ENCODE results near the gene OSM. TPM values are rescaled to one million over a fixed set of nuclear protein-coding genes. Genes with fewer than 3 reads are reported as not detected.
A peak's percentile ranks its signal among the peaks of the same experiment; 100 is the strongest.

The OSM gene
- total RNA-seq, 1 experiment from 2014 or later: not detected

DNA sequence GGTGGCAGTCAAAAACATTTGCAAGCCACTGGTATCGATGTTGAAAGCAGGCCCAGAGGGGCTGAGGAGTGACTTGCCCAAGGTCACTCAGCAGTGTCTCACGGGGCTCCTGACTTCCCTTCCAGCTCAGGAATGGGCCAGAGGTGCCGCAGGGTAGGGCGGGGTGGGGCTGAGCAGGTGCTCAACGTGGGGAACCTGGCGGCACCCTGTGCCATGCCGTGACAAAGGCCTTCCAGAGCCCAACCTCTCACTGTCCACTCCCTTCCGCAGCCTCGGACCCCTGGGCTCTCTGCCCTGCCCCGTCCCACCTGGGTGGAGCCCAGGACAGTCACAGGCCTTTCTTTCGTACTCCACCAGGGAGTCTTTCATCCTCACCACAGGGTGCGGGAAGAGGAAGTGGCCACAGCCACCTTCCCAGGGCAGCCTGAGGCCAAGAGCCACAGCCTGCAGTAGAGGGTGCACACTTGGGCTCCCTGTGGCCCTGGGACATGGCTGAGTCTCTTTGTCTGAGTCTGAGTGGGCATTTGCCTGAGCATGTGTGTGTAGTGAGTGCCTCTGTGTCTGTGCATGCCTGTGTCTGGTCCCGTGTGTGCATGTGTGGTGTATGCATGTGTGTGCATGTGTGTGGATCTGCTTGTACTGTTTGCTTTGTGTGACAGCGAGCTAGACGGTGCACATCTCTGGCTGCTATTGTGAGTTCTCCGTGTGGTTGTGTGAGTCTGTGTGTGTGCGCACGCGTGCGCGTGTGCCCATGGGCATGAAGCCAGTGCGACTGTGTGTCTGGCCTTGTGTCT is 14.0 kb downstream of the OSM start (continued):
- TF ChIP-seq POLR2AphosphoS5 (IDR thresholded peaks at IDR 0.05; ENCODE audit: low read depth, low read length) (peak; percentile 65), REST (IDR thresholded peaks at IDR 0.05; ENCODE audit: low read depth) (no peak), RAD21 (IDR thresholded peaks at IDR 0.05; ENCODE audit: low read depth) (no peak)
- TF ChIP-seq, protein P1, sequence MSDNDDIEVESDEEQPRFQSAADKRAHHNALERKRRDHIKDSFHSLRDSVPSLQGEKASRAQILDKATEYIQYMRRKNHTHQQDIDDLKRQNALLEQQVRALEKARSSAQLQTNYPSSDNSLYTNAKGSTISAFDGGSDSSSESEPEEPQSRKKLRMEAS (IDR thresholded peaks at IDR 0.05): no peak

DNA sequence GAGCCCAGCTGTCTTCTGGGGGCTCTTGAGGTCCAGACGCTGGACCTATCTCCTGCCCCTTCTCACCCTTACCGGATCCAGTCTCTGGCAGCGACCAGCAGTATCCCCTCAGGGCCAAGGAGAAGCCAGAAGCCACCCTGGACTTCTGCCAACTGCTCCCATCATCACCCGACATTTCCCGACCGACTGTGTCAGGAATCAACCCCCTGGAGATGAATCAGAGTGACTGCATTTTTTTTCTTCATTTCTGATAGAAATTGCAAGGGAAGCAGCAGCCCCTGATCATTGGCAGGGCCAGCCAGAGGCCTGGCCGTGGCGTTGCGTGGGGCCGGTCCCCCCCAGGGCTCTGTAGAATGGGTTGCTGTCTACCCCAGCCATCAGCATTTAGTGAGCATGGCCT is 14.9 kb downstream of the OSM start:
- Histone ChIP-seq H3K36me3 (ENCODE audit: control insufficient read depth in 1 of 2, insufficient read depth in 2 of 2, low read length in 2 of 2) (peaks cover 0 to 14% of the 10 kb centered on the region in 2 experiments; a peak in 1 of 4 replicates), H2AFZ (ENCODE audit: low read depth, low read length, poor library complexity, severe bottlenecking) (no peak overlapping the region), H3K27me3 (ENCODE audit: insufficient read depth, low read length) (no peaks in the 10 kb centered on the region), H3K9me3 (ENCODE audit: control insufficient read depth in 1 of 2, insufficient read depth in 1 of 2, low read depth in 1 of 2, low read length in 2 of 2) (no peaks in the 10 kb centered on the region), H3K4me2 (ENCODE audit: low read length) (peak overlapping the region; percentile 96), H3K4me1 (ENCODE audit: control insufficient read depth in 1 of 2, insufficient read depth in 2 of 2, low read length in 2 of 2) (peaks cover 80 to 100% of the 10 kb centered on the region in 2 experiments), H3K4me3 (replicated peaks in 1 of 2; ENCODE audit: low read depth in 1 of 2, low read length in 2 of 2) (peak overlapping the region in 1 of 2 experiments; percentile 21; a peak in 1 of 4 replicates), H3K79me2 (ENCODE audit: insufficient read depth, low read length) (peaks cover 93% of the 10 kb centered on the region), H3K27ac (ENCODE audit: low read depth, low read length) (peak overlapping the region; percentile 90), H4K20me1 (ENCODE audit: insufficient read depth) (no peaks in the 10 kb centered on the region), H3K9ac (ENCODE audit: low read length) (peak overlapping the region; percentile 84), H3K9me2 (ENCODE audit: insufficient read depth) (no peaks in the 10 kb centered on the region)
- ChIA-PET POLR2A (interaction anchor here (0.6 to 2.6 kb wide), 9 partner anchors 11 to 70 kb away, joined by 3 to 22 read pairs (median 5); no protein-coding TSS in a partner anchor), CTCF (interaction anchor here (1.6 to 2.4 kb wide), 3 partner anchors 11 to 144 kb away, joined by 5 to 9 read pairs (median 8); no protein-coding TSS in a partner anchor), RAD21 (ENCODE audit: low non-redundant PET in 1 of 2, low total read pairs in 2 of 2, uncharacterized antibody in 2 of 2, unreplicated experiment in 2 of 2) (interaction anchor here (0.6 to 1.8 kb wide), 6 partner anchors 16 to 175 kb away, joined by 3 to 8 read pairs (median 4); no protein-coding TSS in a partner anchor)
- TF ChIP-seq SIN3A (IDR thresholded peaks at IDR 0.05; ENCODE audit: low read depth) (no peak), TCF7L2 (IDR thresholded peaks at IDR 0.05; ENCODE audit: borderline replicate concordance, extremely low read depth, insufficient read depth, insufficient read length) (no peak), POLR2A (IDR thresholded peaks at IDR 0.05; ENCODE audit: borderline replicate concordance, extremely low read depth, insufficient read depth, insufficient read length) (no peak), ZNF274 (IDR thresholded peaks at IDR 0.05; ENCODE audit: low read depth, low read length) (no peak)
- TF ChIP-seq, protein P2, sequence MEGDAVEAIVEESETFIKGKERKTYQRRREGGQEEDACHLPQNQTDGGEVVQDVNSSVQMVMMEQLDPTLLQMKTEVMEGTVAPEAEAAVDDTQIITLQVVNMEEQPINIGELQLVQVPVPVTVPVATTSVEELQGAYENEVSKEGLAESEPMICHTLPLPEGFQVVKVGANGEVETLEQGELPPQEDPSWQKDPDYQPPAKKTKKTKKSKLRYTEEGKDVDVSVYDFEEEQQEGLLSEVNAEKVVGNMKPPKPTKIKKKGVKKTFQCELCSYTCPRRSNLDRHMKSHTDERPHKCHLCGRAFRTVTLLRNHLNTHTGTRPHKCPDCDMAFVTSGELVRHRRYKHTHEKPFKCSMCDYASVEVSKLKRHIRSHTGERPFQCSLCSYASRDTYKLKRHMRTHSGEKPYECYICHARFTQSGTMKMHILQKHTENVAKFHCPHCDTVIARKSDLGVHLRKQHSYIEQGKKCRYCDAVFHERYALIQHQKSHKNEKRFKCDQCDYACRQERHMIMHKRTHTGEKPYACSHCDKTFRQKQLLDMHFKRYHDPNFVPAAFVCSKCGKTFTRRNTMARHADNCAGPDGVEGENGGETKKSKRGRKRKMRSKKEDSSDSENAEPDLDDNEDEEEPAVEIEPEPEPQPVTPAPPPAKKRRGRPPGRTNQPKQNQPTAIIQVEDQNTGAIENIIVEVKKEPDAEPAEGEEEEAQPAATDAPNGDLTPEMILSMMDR (IDR thresholded peaks at IDR 0.05 in 2 of 3, conservative IDR thresholded peaks at IDR 0.05 in 1 of 3; ENCODE audit: borderline replicate concordance in 1 of 3, insufficient read depth in 1 of 3, low read depth in 2 of 3, low read length in 2 of 3): no peak
- DNase-seq (ENCODE audit: low read depth, low spot score): no peak
- intact Hi-C loops (cut with micrococcal nuclease): loop anchor here (5.0 kb wide), 1 partner anchor 54 kb away; no protein-coding TSS in a partner anchor
- ATAC-seq: no peak
- BruUV-seq (replicated peaks): no TSS peak

Measured in HCT116 (cell line).